Activated T-cell treated with anti-CD3 and anti-CD28 coated beads for 1 hour (primary cell): ENCODE results near the gene OR10G7.
"Not testable (repeated sequence)": the region's sequence is repeated elsewhere in the genome, so short reads cannot be mapped to it uniquely, and the experiment has no call there.

Source experiments
- DNase-seq: peaks from one replicate; pipeline ENCODE4 v3.0.0-alpha.2; 2020; ENCODE audit warnings: low read depth

The OR10G7 gene

DNA sequence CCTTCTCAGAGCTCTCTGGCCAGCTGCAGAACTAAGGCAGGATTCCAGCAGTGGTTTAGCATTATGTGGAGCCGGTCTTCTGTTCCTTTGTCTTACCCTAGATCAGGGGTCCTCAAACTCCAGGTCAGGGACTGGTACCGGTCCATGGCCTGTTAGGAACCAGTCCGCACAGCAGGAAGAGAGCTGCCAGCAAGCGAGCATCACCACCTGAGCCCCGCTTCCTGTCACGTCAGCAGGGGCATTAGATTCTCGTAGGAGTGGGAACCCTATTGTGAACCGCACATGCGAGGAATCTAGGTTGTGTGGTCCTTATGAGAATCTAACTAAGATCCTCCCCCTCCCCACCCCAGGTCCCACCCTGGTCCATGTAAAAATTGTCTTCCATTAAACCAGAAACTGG, 1.6 kb downstream of the OR10G7 start:
- no peak for DNase-seq

DNA sequence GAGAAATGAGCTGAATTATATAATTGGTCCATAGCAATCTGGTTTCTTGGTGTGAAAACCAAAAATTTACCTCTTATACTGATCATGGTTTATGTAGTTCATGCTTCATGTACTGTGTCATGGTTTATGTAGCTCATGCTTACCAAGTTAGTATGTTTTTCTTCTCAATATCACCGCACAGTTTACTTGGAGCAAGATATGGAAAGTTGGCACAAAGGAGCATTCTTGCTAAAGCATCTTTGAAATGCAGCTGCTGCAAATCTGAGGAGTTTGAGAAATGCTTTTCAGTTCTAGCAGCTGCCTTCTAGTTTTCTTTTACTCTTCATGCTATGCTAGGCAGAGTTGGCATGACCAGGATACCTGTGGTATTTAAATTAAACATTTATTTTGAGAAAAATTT, 4.5 kb downstream of the OR10G7 start:
- DNase-seq = no peak

DNA sequence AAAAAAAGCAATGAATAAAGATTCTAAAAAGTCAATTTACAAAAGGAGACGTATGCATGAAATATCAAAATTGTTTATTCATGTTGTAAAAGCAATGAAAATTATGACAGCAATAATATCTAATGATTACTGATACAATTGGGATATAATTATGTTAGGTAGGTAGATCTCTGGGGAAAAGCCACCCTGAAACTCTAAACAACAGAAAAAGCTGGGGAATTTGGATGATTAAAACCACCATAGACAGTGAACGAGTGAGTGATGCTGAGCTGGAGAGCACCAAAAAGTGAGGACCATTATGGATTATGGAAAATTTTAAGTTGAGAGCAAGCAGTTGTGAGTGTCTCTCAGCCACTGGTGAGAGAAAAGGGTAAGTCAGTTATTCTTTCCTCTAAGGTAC, 14.6 kb downstream of the OR10G7 start, which contains the start of gene OR10G8:
OR10G8 (plus strand) TSS at position 301 of the 400 bp plus-strand sequence. CDS start 2,825 bp downstream, outside the sequence.
- no peak for DNase-seq

DNA sequence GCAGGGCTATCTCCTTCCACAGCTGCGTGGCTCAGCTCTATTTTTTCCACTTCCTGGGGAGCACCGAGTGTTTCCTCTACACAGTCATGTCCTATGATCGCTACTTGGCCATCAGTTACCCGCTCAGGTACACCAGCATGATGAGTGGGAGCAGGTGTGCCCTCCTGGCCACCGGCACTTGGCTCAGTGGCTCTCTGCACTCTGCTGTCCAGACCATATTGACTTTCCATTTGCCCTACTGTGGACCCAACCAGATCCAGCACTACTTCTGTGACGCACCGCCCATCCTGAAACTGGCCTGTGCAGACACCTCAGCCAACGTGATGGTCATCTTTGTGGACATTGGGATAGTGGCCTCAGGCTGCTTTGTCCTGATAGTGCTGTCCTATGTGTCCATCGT, 25.3 kb downstream of the OR10G7 start:
- DNase-seq = not testable (repeated sequence)

DNA sequence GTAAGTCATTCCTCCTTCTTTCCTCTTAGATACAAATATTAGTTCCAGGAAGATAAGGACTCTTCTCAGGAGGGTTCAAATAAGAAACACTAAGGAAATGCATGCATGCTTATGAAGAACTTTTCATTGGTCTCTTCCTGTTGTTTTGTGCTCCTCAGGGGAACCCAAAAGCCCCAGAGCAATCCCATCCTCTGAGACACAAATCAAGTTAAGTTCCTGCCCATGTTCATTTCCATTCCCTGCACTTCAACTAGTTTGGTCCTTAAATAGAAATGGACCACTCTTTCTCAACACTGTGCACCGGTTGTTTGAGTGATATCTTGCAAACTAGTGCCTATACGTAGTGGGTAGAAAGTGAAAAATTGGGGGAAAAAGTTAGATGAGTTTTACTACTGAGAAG, 28.4 kb downstream of the OR10G7 start, which contains the start of gene OR10G4:
OR10G4 (plus strand) TSS at position 301 of the 400 bp plus-strand sequence. CDS start 2,578 bp downstream, outside the sequence.
- DNase-seq = no peak

DNA sequence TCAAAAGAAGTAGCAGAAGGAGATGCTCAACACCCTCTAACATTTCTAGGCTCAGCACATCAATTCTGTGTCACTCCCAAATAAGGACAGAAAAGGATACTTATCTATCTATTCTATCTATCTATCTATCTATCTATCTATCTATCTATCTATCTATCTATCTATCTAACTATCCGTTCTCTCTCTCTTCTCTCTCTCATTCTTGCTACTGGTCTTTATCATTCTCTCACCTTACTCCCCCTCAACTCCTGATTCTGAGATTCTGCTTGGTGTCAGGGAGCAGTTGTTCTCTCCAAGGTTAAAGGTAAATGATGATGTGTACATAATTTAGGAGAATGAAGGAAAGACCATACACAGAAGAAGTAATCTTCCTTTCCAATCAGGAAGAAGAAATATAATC, 46.0 kb downstream of the OR10G7 start, which contains the start of gene OR10G6:
OR10G6 (minus strand) TSS at position 43 of the 400 bp plus-strand sequence; CDS start at position 43, 0 bp downstream.
- no peak for DNase-seq
